GM12878 (cell line): ENCODE measurements around the gene PRKAB1.

ENCODE experiments used
- HDAC2 ChIP-seq: fragments of 200-600 bp; sonication (generic); IDR thresholded peaks from 2 replicates; pipeline ENCODE4 v1.6.1; 2017
- HSF1 ChIP-seq: fragments of 150-350 bp; IDR thresholded peaks from 2 replicates; pipeline ENCODE4 v1.6.1; 2014; ENCODE audit warnings: mild to moderate bottlenecking, low read depth, low read length
- JUND ChIP-seq: IDR thresholded peaks from 2 replicates; pipeline ENCODE4 v1.6.1; 2012; ENCODE audit warnings: low read depth, mild to moderate bottlenecking, low read length, improper control_type of control experiment, moderate library complexity
- PBX3 ChIP-seq: IDR thresholded peaks from 2 replicates; pipeline ENCODE4 v1.6.1; 2011; ENCODE audit warnings: mild to moderate bottlenecking, low read depth, low read length, moderate library complexity; ENCODE audit not compliant: insufficient replicate concordance
- POLR2A ChIP-seq: IDR thresholded peaks from 2 replicates; pipeline ENCODE4 v1.6.1; 2011; ENCODE audit warnings: low read depth, mild to moderate bottlenecking, low read length
- RAD51 ChIP-seq: fragments of 450-650 bp; IDR thresholded peaks from 2 replicates; pipeline ENCODE4 v1.6.1; 2016; ENCODE audit warnings: moderate library complexity, mild to moderate bottlenecking, inconsistent platforms
- RFX5 ChIP-seq: IDR thresholded peaks from 2 replicates; pipeline ENCODE4 v1.6.1; 2011; ENCODE audit warnings: low read depth, low read length, improper control_type of control experiment
- TF ChIP-seq, protein P1 (sequence below), 3 experiments: IDR thresholded peaks in 2 of 3; conservative IDR thresholded peaks in 1 of 3; 2 replicates each; pipeline ENCODE4 v1.5.1; 2011; ENCODE audit warnings: low read depth in 3 of 3, low read length in 3 of 3, mild to moderate bottlenecking in 3 of 3, control low read depth in 2 of 3, moderate library complexity in 2 of 3, inconsistent platforms in 1 of 3, mixed read lengths in 1 of 3; ENCODE audit not compliant: control insufficient read depth in 2 of 3, insufficient read depth in 1 of 3; ENCODE audit errors: extremely low read depth in 1 of 3
- TF ChIP-seq, protein P2 (sequence below): IDR thresholded peaks from 2 replicates; pipeline ENCODE4 v1.6.1; 2012; ENCODE audit warnings: low read depth, low read length, improper control_type of control experiment
- TF ChIP-seq, protein P3 (sequence below): IDR thresholded peaks from 2 replicates; pipeline ENCODE4 v1.6.1; 2012; ENCODE audit warnings: low read length, inconsistent platforms

GRCh38 chr12:119692997-119693396, 25.1 kb downstream of the PRKAB1 start:
- TF ChIP-seq, protein P1, sequence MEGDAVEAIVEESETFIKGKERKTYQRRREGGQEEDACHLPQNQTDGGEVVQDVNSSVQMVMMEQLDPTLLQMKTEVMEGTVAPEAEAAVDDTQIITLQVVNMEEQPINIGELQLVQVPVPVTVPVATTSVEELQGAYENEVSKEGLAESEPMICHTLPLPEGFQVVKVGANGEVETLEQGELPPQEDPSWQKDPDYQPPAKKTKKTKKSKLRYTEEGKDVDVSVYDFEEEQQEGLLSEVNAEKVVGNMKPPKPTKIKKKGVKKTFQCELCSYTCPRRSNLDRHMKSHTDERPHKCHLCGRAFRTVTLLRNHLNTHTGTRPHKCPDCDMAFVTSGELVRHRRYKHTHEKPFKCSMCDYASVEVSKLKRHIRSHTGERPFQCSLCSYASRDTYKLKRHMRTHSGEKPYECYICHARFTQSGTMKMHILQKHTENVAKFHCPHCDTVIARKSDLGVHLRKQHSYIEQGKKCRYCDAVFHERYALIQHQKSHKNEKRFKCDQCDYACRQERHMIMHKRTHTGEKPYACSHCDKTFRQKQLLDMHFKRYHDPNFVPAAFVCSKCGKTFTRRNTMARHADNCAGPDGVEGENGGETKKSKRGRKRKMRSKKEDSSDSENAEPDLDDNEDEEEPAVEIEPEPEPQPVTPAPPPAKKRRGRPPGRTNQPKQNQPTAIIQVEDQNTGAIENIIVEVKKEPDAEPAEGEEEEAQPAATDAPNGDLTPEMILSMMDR (IDR thresholded peaks at IDR 0.05 in 2 of 3, conservative IDR thresholded peaks at IDR 0.05 in 1 of 3; ENCODE audit: control insufficient read depth in 2 of 3, extremely low read depth in 1 of 3, insufficient read depth in 1 of 3, low read depth in 3 of 3, low read length in 3 of 3) = no peak
- TF ChIP-seq HDAC2 (no peak), RAD51 (no peak), RFX5 (no peak), JUND (no peak), PBX3 (no peak), POLR2A (no peak), HSF1 (no peak)
- TF ChIP-seq, protein P2, sequence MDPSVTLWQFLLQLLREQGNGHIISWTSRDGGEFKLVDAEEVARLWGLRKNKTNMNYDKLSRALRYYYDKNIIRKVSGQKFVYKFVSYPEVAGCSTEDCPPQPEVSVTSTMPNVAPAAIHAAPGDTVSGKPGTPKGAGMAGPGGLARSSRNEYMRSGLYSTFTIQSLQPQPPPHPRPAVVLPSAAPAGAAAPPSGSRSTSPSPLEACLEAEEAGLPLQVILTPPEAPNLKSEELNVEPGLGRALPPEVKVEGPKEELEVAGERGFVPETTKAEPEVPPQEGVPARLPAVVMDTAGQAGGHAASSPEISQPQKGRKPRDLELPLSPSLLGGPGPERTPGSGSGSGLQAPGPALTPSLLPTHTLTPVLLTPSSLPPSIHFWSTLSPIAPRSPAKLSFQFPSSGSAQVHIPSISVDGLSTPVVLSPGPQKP = no peak
- TF ChIP-seq, protein P3, sequence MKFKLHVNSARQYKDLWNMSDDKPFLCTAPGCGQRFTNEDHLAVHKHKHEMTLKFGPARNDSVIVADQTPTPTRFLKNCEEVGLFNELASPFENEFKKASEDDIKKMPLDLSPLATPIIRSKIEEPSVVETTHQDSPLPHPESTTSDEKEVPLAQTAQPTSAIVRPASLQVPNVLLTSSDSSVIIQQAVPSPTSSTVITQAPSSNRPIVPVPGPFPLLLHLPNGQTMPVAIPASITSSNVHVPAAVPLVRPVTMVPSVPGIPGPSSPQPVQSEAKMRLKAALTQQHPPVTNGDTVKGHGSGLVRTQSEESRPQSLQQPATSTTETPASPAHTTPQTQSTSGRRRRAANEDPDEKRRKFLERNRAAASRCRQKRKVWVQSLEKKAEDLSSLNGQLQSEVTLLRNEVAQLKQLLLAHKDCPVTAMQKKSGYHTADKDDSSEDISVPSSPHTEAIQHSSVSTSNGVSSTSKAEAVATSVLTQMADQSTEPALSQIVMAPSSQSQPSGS = no peak
